ENCODE results near the gene RCAN1. TPM values are rescaled to one million over a fixed set of nuclear protein-coding genes. Genes with fewer than 3 reads are reported as not detected.
A peak's percentile ranks its signal among the peaks of the same experiment; 100 is the strongest.

Gene RCAN1
- total RNA-seq, 1 donor from 2014 or later = 61.5 TPM

GRCh38 chr21:34593954-34594531, 20.9 kb downstream of the RCAN1 start:
- Mint-ChIP-seq H3K36me3 (ENCODE audit: unreplicated experiment) (no peaks in the 10 kb centered on the region), H3K27ac (ENCODE audit: unreplicated experiment) (no peak overlapping the region)
- no peak for DNase-seq (ENCODE audit: extremely low spot score, unreplicated experiment)

GRCh38 chr21:34593423-34593822, 21.5 kb downstream of the RCAN1 start:
- no peak for DNase-seq (ENCODE audit: extremely low spot score, unreplicated experiment)
- Mint-ChIP-seq H3K27me3 (ENCODE audit: unreplicated experiment) (no peaks in the 10 kb centered on the region), H3K27ac (ENCODE audit: unreplicated experiment) (no peak overlapping the region), H3K4me3 (ENCODE audit: unreplicated experiment) (no peak overlapping the region), H3K36me3 (ENCODE audit: unreplicated experiment) (no peaks in the 10 kb centered on the region), H3K4me1 (ENCODE audit: unreplicated experiment) (peaks cover 2% of the 10 kb centered on the region), H3K9me3 (ENCODE audit: unreplicated experiment) (no peaks in the 10 kb centered on the region)
- no peak for TF ChIP-seq CTCF (IDR thresholded peaks at IDR 0.05)

More at GRCh38 chr21:34593954-34594531, 20.9 kb downstream of the RCAN1 start:
- Mint-ChIP-seq H3K4me1 (ENCODE audit: unreplicated experiment) (peaks cover 2% of the 10 kb centered on the region), H3K9me3 (ENCODE audit: unreplicated experiment) (no peaks in the 10 kb centered on the region), H3K27me3 (ENCODE audit: unreplicated experiment) (no peaks in the 10 kb centered on the region), H3K4me3 (ENCODE audit: unreplicated experiment) (no peak overlapping the region)
- TF ChIP-seq CTCF (IDR thresholded peaks at IDR 0.05) = no peak

- H3K4me3 Mint-ChIP-seq (ENCODE audit: unreplicated experiment) = no peak overlapping the region
- H3K27me3 Mint-ChIP-seq (ENCODE audit: unreplicated experiment) = no peaks in the 10 kb centered on the region
- TF ChIP-seq CTCF (IDR thresholded peaks at IDR 0.05) = no peak
- H3K4me1 Mint-ChIP-seq (ENCODE audit: unreplicated experiment) = peaks cover 2% of the 10 kb centered on the region
- peaks cover 3% of the 10 kb centered on the region for H3K36me3 Mint-ChIP-seq (ENCODE audit: unreplicated experiment)
- no peak overlapping the region for H3K27ac Mint-ChIP-seq (ENCODE audit: unreplicated experiment)
- DNase-seq (ENCODE audit: extremely low spot score, unreplicated experiment) = no peak
- H3K9me3 Mint-ChIP-seq (ENCODE audit: unreplicated experiment) = peaks cover 3% of the 10 kb centered on the region
Observed at GRCh38 chr21:34592120-34592955, 22.6 kb downstream of the RCAN1 start.

GRCh38 chr21:34590520-34590919, 24.4 kb downstream of the RCAN1 start:
- Mint-ChIP-seq H3K4me1 (ENCODE audit: unreplicated experiment) (peaks cover 7% of the 10 kb centered on the region), H3K9me3 (ENCODE audit: unreplicated experiment) (peaks cover 7% of the 10 kb centered on the region), H3K36me3 (ENCODE audit: unreplicated experiment) (peaks cover 8% of the 10 kb centered on the region), H3K27ac (ENCODE audit: unreplicated experiment) (no peak overlapping the region), H3K4me3 (ENCODE audit: unreplicated experiment) (no peak overlapping the region), H3K27me3 (ENCODE audit: unreplicated experiment) (no peaks in the 10 kb centered on the region)
- no peak for TF ChIP-seq CTCF (IDR thresholded peaks at IDR 0.05)
- peak; percentile 38 for DNase-seq (ENCODE audit: extremely low spot score, unreplicated experiment)

Data from osteocyte (in vitro differentiated cells).